ENCODE results near the gene OAS3.

DNA sequence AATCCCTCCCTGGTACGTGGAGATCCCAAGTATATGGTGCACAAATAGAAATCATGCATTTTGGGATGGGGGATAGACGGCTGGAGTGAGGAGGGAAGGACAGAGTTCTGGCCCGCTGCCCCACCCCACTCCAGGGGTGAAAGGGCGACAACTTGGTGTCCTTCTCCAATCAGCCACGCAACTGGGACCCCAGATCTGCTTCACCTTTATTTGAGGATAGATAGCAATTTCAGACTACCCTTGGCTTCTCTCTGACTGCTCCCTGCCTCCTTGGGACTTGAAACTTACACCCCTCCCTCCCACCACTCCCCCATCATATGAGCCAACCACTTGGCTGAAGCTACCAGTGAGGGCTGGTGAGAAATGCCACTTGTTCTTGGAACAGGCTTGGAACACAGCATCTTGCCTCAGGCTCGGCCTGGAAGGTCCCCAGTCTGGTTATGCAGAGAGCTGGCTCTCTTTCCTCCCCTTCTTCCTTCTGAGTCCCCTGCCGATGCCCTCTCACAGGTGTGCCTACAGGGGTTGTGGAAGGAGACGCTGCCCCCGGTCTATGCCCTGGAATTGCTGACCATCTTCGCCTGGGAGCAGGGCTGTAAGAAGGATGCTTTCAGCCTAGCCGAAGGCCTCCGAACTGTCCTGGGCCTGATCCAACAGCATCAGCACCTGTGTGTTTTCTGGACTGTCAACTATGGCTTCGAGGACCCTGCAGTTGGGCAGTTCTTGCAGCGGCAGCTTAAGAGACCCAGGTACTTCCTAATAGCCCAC, 8.1 kb downstream of the OAS3 start:
- TF ChIP-seq, protein P1, sequence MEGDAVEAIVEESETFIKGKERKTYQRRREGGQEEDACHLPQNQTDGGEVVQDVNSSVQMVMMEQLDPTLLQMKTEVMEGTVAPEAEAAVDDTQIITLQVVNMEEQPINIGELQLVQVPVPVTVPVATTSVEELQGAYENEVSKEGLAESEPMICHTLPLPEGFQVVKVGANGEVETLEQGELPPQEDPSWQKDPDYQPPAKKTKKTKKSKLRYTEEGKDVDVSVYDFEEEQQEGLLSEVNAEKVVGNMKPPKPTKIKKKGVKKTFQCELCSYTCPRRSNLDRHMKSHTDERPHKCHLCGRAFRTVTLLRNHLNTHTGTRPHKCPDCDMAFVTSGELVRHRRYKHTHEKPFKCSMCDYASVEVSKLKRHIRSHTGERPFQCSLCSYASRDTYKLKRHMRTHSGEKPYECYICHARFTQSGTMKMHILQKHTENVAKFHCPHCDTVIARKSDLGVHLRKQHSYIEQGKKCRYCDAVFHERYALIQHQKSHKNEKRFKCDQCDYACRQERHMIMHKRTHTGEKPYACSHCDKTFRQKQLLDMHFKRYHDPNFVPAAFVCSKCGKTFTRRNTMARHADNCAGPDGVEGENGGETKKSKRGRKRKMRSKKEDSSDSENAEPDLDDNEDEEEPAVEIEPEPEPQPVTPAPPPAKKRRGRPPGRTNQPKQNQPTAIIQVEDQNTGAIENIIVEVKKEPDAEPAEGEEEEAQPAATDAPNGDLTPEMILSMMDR (IDR thresholded peaks at IDR 0.05 in 8 of 11, conservative IDR thresholded peaks at IDR 0.05 in 3 of 11), result no peak
- TF ChIP-seq POLR2AphosphoS5 (IDR thresholded peaks at IDR 0.05), result no peak

Measured in spleen (tissue), 7 donors.